ENCODE results near the gene ARMC12.

- TF ChIP-seq, protein P1, sequence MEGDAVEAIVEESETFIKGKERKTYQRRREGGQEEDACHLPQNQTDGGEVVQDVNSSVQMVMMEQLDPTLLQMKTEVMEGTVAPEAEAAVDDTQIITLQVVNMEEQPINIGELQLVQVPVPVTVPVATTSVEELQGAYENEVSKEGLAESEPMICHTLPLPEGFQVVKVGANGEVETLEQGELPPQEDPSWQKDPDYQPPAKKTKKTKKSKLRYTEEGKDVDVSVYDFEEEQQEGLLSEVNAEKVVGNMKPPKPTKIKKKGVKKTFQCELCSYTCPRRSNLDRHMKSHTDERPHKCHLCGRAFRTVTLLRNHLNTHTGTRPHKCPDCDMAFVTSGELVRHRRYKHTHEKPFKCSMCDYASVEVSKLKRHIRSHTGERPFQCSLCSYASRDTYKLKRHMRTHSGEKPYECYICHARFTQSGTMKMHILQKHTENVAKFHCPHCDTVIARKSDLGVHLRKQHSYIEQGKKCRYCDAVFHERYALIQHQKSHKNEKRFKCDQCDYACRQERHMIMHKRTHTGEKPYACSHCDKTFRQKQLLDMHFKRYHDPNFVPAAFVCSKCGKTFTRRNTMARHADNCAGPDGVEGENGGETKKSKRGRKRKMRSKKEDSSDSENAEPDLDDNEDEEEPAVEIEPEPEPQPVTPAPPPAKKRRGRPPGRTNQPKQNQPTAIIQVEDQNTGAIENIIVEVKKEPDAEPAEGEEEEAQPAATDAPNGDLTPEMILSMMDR (IDR thresholded peaks at IDR 0.05), result no peak
- TF ChIP-seq POLR2A (IDR thresholded peaks at IDR 0.05), result no peak
These were observed 14.6 kb upstream of the ARMC12 start for GRCh38 chr6:35722121-35722761.

All from heart left ventricle (tissue), 13 donors.